NCI-H82 (cell line): Measurements from ENCODE around the gene MIAT.

ENCODE experiments used
- DNase-seq: peaks from one replicate; lab custom pipeline; 2025; lab: John Stamatoyannopoulos, UW

Gene MIAT

GRCh38 chr22:26656891-26657851 is at the start of gene MIAT:
Gene MIAT, plus strand, starts transcription at chr22:26657588.
- DNase-seq, result peak; percentile 56

GRCh38 chr22:26608129-26608528 is 49.3 kb upstream of the MIAT start:
- DNase-seq, result no peak

- no peak for DNase-seq
These were observed 48.1 kb upstream of the MIAT start for GRCh38 chr22:26609287-26609686.

- no peak for DNase-seq
These were observed 47.1 kb upstream of the MIAT start for GRCh38 chr22:26610072-26610958.

GRCh38 chr22:26610996-26611395 is 46.4 kb upstream of the MIAT start:
- no peak for DNase-seq

- no peak for DNase-seq
These were observed 44.7 kb upstream of the MIAT start for GRCh38 chr22:26612652-26613051.

GRCh38 chr22:26613753-26614152 is 43.6 kb upstream of the MIAT start:
- DNase-seq, result peak; percentile 42

GRCh38 chr22:26614322-26614721 is 43.1 kb upstream of the MIAT start:
- no peak for DNase-seq

- DNase-seq, result no peak
These were observed 42.2 kb upstream of the MIAT start for GRCh38 chr22:26615149-26615548.

- no peak for DNase-seq
These were observed 41.5 kb upstream of the MIAT start for GRCh38 chr22:26615830-26616435.

- peak; percentile 49 for DNase-seq
These were observed 40.7 kb upstream of the MIAT start for GRCh38 chr22:26616650-26617049.

GRCh38 chr22:26617271-26618199 is 39.9 kb upstream of the MIAT start, which contains the start of gene CRYBB1:
Gene CRYBB1, minus strand, starts transcription at chr22:26618027. Its CDS starts 1,708 bp downstream, at chr22:26616319.
- DNase-seq, result no peak

- no peak for DNase-seq
These were observed 38.9 kb upstream of the MIAT start for GRCh38 chr22:26618455-26618854.

- no peak for DNase-seq
These were observed 37.9 kb upstream of the MIAT start for GRCh38 chr22:26619510-26619909.

GRCh38 chr22:26620197-26620596 is 37.2 kb upstream of the MIAT start:
- DNase-seq, result no peak

GRCh38 chr22:26621663-26622062 is 35.7 kb upstream of the MIAT start, which contains the start of gene CRYBA4:
Gene CRYBA4, plus strand, starts transcription at chr22:26621963. Its CDS starts 634 bp downstream, at chr22:26622597.
- no peak for DNase-seq

- DNase-seq, result no peak
These were observed 33.4 kb upstream of the MIAT start for GRCh38 chr22:26623984-26624383.

GRCh38 chr22:26624803-26625202 is 32.6 kb upstream of the MIAT start:
- DNase-seq, result no peak

GRCh38 chr22:26629988-26630761 is 27.2 kb upstream of the MIAT start:
- no peak for DNase-seq

GRCh38 chr22:26631282-26631681 is 26.1 kb upstream of the MIAT start:
- DNase-seq, result no peak
